Bronchial epithelial cell (primary cell): ENCODE data around the gene DNAI2. TPM values are rescaled to one million over a fixed set of nuclear protein-coding genes. Genes with fewer than 3 reads are reported as not detected.

ENCODE experiments used
- DNase-seq: peaks from one replicate; pipeline ENCODE4 v3.0.0-alpha.2; 2010; ENCODE audit warnings: low read depth
- FAIRE-seq: peaks from 2 replicates; lab custom pipeline; 2011; peaks lifted over from hg19 to GRCh38; lab: Jason Lieb, UNC
- H3K27me3 ChIP-seq: 2 replicates; pipeline ENCODE4 v1.5.1; 2011; ENCODE audit warnings: low read length; ENCODE audit not compliant: control insufficient read depth, insufficient read depth
- H3K36me3 ChIP-seq: 2 replicates; pipeline ENCODE4 v1.5.1; 2011; ENCODE audit warnings: low read length; ENCODE audit not compliant: control insufficient read depth, insufficient read depth
- H3K4me3 ChIP-seq: 2 replicates; pipeline ENCODE4 v1.5.1; 2011; ENCODE audit warnings: mild to moderate bottlenecking, low read depth, low read length, control low read depth
- CTCF ChIP-seq: IDR thresholded peaks from 2 replicates; pipeline ENCODE4 v1.5.1; 2011; ENCODE audit warnings: mild to moderate bottlenecking, moderate library complexity, low read length, control low read depth, inconsistent platforms; ENCODE audit not compliant: insufficient read depth, severe bottlenecking
- total RNA-seq: library from RNA; depleted of rRNA; stranded (reverse); fragments of >200 nt; gene quantifications from 2 replicates; pipeline ENCODE4 v1.2.1, GENCODE V29; 2014

The DNAI2 gene
- total RNA-seq, 1 donor from 2014 or later = not detected

- DNase-seq = no peak
- no peaks in the 10 kb centered on the region for H3K36me3 ChIP-seq
- no peak for FAIRE-seq
- TF ChIP-seq CTCF = no peak
- H3K27me3 ChIP-seq = peaks cover 31% of the 10 kb centered on the region
- no peak overlapping the region for H3K4me3 ChIP-seq
Observed at GRCh38 chr17:74353446-74354060, 79.5 kb downstream of the DNAI2 start.

- FAIRE-seq (no peak), DNase-seq (peak; percentile 23)
- Histone ChIP-seq H3K4me3 (no peak overlapping the region), H3K27me3 (peaks cover 35% of the 10 kb centered on the region), H3K36me3 (no peaks in the 10 kb centered on the region)
- peak; percentile 86 for TF ChIP-seq CTCF
Observed at GRCh38 chr17:74354123-74354522, 80.1 kb downstream of the DNAI2 start.

GRCh38 chr17:74354561-74354960, 80.5 kb downstream of the DNAI2 start:
- H3K36me3 ChIP-seq = no peaks in the 10 kb centered on the region
- no peak for TF ChIP-seq CTCF
- no peak overlapping the region for H3K4me3 ChIP-seq
- peaks cover 35% of the 10 kb centered on the region for H3K27me3 ChIP-seq
- no peak for FAIRE-seq
- DNase-seq = no peak

- H3K27me3 ChIP-seq = peaks cover 38% of the 10 kb centered on the region
- DNase-seq (no peak), FAIRE-seq (no peak)
- no peak for TF ChIP-seq CTCF
- H3K4me3 ChIP-seq = no peak overlapping the region
- H3K36me3 ChIP-seq = no peaks in the 10 kb centered on the region
Observed at GRCh38 chr17:74355065-74355464, 81.0 kb downstream of the DNAI2 start.

GRCh38 chr17:74356646-74357465, 82.8 kb downstream of the DNAI2 start:
- H3K27me3 ChIP-seq = peaks cover 40% of the 10 kb centered on the region
- DNase-seq (no peak), FAIRE-seq (no peak)
- TF ChIP-seq CTCF = no peak
- no peak overlapping the region for H3K4me3 ChIP-seq
- H3K36me3 ChIP-seq = no peaks in the 10 kb centered on the region
